NB4 (cell line): ENCODE results near the gene LAMB3.

Source experiments
- CTCF ChIP-seq: IDR thresholded peaks from one replicate; pipeline ENCODE4 v1.5.1; 2012; ENCODE audit warnings: low read depth, low read length
- POLR2A ChIP-seq: IDR thresholded peaks from 2 replicates; pipeline ENCODE4 v1.6.1; 2011; ENCODE audit warnings: mild to moderate bottlenecking; ENCODE audit not compliant: insufficient read length; ENCODE audit errors: extremely low read depth
- TF ChIP-seq, protein P1 (sequence below): IDR thresholded peaks from 2 replicates; pipeline ENCODE4 v1.6.1; 2011; ENCODE audit warnings: low read depth, low read length

DNA sequence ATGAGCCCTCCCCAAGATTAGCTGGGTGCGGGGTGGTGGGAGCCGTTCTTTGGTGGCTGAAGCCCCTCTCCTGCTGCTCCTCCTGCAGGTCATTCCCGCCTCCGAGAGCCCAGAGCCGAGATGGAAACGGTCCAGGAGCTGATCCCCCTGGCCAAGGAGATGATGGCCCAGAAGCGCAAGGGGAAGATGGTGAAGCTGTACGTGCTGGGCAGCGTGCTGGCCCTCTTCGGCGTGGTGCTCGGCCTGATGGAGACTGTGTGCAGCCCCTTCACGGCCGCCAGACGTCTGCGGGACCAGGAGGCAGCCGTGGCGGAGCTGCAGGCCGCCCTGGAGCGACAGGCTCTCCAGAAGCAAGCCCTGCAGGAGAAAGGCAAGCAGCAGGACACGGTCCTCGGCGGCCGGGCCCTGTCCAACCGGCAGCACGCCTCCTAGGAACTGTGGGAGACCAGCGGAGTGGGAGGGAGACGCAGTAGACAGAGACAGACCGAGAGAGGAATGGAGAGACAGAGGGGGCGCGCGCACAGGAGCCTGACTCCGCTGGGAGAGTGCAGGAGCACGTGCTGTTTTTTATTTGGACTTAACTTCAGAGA, 23.4 kb upstream of the LAMB3 start:
- TF ChIP-seq CTCF: no peak
- TF ChIP-seq, protein P1, sequence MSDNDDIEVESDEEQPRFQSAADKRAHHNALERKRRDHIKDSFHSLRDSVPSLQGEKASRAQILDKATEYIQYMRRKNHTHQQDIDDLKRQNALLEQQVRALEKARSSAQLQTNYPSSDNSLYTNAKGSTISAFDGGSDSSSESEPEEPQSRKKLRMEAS: no peak
- TF ChIP-seq POLR2A: no peak
